PC-9 (cell line): ENCODE measurements around the gene ZNF628. TPM values are rescaled to one million over a fixed set of nuclear protein-coding genes. Genes with fewer than 3 reads are reported as not detected.
A peak's percentile ranks its signal among the peaks of the same experiment; 100 is the strongest.

ENCODE experiments used
- BruUV-seq: library from RNA; stranded (reverse); fragments of 400-500 nt; replicated peaks from 2 replicates; lab custom pipeline; 2021; lab: Mats Ljungman, UMichigan
- CTCF ChIA-PET: fragments of 300-600 bp; sonication (Branson Sonifier 250); formaldehyde crosslinking; loops from one replicate; lab custom pipeline; 2022; ENCODE audit warnings: antibody characterized with exemption; lab: Charles Lee
- POLR2A ChIA-PET: fragments of 300-600 bp; sonication (Branson Sonifier 250); formaldehyde crosslinking; loops from one replicate; lab custom pipeline; 2022; ENCODE audit warnings: antibody characterized with exemption; ENCODE audit not compliant: unreplicated experiment; lab: Charles Lee
- DNase-seq, 2 experiments: peaks; one replicate each; pipeline versions ENCODE4 v3.0.0 to v3.0.0-alpha.2; 2015 to 2022; ENCODE audit warnings: mixed read lengths in 1 of 2
- H2AFZ ChIP-seq: fragments of 200-600 bp; sonication (generic); 2 replicates; pipeline ENCODE4 v1.8.1; 2017; ENCODE audit warnings: antibody characterized with exemption
- H3F3A ChIP-seq: fragments of 200-600 bp; sonication (generic); 2 replicates; pipeline ENCODE4 v1.8.1; 2017; ENCODE audit warnings: antibody characterized with exemption, mild to moderate bottlenecking, low read depth; ENCODE audit not compliant: insufficient read depth
- H3K27ac ChIP-seq: fragments of 200-600 bp; sonication (generic); 2 replicates; pipeline ENCODE4 v1.6.1; 2016; ENCODE audit warnings: mixed run types
- H3K27me3 ChIP-seq: fragments of 200-600 bp; sonication (generic); 2 replicates; pipeline ENCODE4 v1.6.1; 2016; ENCODE audit warnings: low read depth, mixed run types; ENCODE audit not compliant: insufficient read depth
- H3K36me3 ChIP-seq: fragments of 200-600 bp; sonication (generic); 2 replicates; pipeline ENCODE4 v1.6.1; 2016; ENCODE audit warnings: low read depth, mixed run types
- H3K4me1 ChIP-seq: fragments of 200-600 bp; sonication (generic); replicated peaks from 2 replicates; pipeline ENCODE4 v1.6.1; 2016; ENCODE audit warnings: mixed run types; ENCODE audit not compliant: insufficient read depth
- H3K4me2 ChIP-seq: fragments of 200-600 bp; sonication (generic); 2 replicates; pipeline ENCODE4 v1.6.1; 2017; ENCODE audit warnings: mixed run types
- H3K4me3 ChIP-seq: fragments of 200-600 bp; sonication (generic); 2 replicates; pipeline ENCODE4 v1.6.1; 2016; ENCODE audit warnings: mixed run types
- H3K79me2 ChIP-seq: fragments of 200-600 bp; sonication (generic); 2 replicates; pipeline ENCODE4 v1.6.1; 2017; ENCODE audit warnings: low read depth, mixed run types
- H3K9me2 ChIP-seq: fragments of 200-600 bp; sonication (generic); 2 replicates; pipeline ENCODE4 v1.8.1; 2017; ENCODE audit warnings: mild to moderate bottlenecking; ENCODE audit not compliant: insufficient read depth
- H3K9me3 ChIP-seq: fragments of 200-600 bp; sonication (generic); 2 replicates; pipeline ENCODE4 v1.8.1; 2016; ENCODE audit warnings: low read depth; ENCODE audit not compliant: insufficient read depth
- H4K20me1 ChIP-seq: fragments of 200-600 bp; sonication (generic); 2 replicates; pipeline ENCODE4 v1.8.1; 2017; ENCODE audit not compliant: insufficient read depth
- EZH2 ChIP-seq: fragments of 200-600 bp; sonication (generic); IDR thresholded peaks from 2 replicates; pipeline ENCODE4 v1.8.0; 2017; ENCODE audit warnings: antibody characterized with exemption, low read depth
- intact Hi-C: fragments of 100-400 bp; cut with micrococcal nuclease; formaldehyde crosslinking; loops from one replicate; pipeline ENCODE4 v1.10.0; 2022; ENCODE audit not compliant: unreplicated experiment
- total RNA-seq: library from RNA; stranded (reverse); gene quantifications from 2 replicates; pipeline ENCODE4 v1.2.3, GENCODE V29; 2021
- TF ChIP-seq, protein P1 (sequence below): fragments of 200-600 bp; sonication (generic); conservative IDR thresholded peaks from 2 replicates; pipeline ENCODE4 v1.6.1; 2017; ENCODE audit warnings: mixed run types, antibody characterized with exemption, mild to moderate bottlenecking, moderate library complexity

ZNF628 gene
- total RNA-seq, 1 experiment from 2014 or later: 19.3 TPM

DNA sequence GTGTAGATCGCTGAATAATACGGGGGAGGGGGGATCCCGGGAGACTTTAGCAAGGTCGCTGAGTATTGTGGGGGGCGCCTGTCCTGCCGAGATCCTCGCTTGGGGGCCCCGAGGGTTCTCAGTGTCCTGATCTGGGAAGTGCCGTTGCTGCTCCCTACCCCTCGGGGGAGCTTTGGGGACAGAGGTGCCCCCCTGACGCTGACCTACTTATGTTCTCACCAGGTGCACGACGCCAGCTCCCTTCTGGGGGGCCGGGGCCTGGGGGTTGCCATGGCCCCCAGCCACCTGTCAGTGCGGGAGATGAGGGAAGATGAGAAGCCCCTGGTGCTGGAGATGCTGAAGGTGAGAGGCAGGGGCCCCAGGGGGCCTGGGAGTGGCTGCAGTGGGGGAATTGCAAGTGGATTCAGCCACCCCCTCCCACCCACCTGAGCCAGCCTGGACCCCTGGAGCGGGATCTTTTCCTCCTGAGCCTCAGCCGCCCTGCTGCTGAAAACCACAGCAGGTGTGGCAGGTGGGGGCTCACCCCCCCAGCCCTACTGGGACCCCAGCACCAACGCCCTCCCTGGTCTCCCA, 9.1 kb downstream of the ZNF628 start:
- Histone ChIP-seq H3K27me3 (no peaks in the 10 kb centered on the region), H3K4me1 (peaks cover 21% of the 10 kb centered on the region), H3F3A (peaks cover 26% of the 10 kb centered on the region; the same call in 1 of the 2 replicates), H3K79me2 (no peaks in the 10 kb centered on the region; the same call in 1 of the 2 replicates), H3K36me3 (no peaks in the 10 kb centered on the region), H3K4me3 (peak overlapping the region; percentile 90), H2AFZ (peak overlapping the region; percentile 75), H3K9me3 (no peaks in the 10 kb centered on the region), H3K4me2 (peak overlapping the region; percentile 96), H4K20me1 (no peaks in the 10 kb centered on the region; the same call in 1 of the 2 replicates), H3K9me2 (no peaks in the 10 kb centered on the region), H3K27ac (no peak overlapping the region)
- ChIA-PET POLR2A (interaction anchor here (0.6 to 0.8 kb wide), 3 partner anchors 9 to 158 kb away, joined by 3 to 8 read pairs (median 5); partner anchors contain the start of gene ZNF581), CTCF (interaction anchor here (0.6 kb wide), 1 partner anchor 96 kb away, joined by 3 read pairs; no protein-coding TSS in a partner anchor)
- TF ChIP-seq EZH2: no peak
- TF ChIP-seq, protein P1, sequence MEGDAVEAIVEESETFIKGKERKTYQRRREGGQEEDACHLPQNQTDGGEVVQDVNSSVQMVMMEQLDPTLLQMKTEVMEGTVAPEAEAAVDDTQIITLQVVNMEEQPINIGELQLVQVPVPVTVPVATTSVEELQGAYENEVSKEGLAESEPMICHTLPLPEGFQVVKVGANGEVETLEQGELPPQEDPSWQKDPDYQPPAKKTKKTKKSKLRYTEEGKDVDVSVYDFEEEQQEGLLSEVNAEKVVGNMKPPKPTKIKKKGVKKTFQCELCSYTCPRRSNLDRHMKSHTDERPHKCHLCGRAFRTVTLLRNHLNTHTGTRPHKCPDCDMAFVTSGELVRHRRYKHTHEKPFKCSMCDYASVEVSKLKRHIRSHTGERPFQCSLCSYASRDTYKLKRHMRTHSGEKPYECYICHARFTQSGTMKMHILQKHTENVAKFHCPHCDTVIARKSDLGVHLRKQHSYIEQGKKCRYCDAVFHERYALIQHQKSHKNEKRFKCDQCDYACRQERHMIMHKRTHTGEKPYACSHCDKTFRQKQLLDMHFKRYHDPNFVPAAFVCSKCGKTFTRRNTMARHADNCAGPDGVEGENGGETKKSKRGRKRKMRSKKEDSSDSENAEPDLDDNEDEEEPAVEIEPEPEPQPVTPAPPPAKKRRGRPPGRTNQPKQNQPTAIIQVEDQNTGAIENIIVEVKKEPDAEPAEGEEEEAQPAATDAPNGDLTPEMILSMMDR: no peak
- intact Hi-C loops: no loop called here
- DNase-seq: no peak
- BruUV-seq: TSS peak; percentile 60

DNA sequence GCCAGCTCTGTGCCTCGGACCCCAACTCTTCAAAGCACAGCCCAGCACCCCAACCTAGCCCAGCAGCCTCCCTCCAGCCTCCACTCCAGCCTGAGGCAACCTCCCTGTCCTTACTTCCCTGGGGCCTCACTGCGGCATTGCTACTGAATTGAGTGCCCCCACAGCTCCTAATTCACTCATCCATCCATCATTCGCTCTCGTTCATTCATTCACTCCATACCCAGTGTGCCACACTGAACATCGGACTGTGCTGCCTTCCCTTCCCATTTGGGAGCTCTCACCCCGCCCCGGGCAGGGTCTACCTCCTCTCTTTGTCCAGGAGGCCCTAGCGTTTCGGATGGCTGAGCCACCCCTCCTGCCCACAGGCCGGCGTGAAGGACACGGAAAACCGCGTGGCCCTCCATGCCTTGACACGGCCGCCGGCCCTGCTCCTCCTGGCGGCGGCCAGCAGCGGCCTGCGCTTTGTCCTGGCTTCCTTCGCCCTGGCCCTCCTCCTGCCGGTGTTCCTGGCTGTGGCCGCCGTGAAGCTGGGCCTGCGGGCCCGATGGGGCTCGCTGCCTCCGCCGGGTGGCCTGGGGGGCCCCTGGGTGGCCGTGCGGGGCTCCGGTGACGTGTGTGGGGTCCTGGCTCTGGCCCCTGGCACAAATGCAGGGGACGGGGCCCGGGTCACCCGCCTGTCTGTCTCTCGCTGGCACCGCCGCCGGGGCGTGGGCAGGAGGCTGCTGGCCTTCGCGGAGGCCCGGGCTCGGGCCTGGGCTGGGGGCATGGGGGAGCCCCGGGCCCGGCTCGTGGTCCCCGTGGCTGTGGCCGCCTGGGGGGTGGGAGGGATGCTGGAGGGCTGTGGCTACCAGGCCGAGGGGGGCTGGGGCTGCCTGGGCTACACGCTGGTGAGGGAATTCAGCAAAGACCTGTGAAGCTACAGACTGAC, 9.9 kb downstream of the ZNF628 start:
- DNase-seq: no peak
- peaks cover 22% of the 10 kb centered on the region; the same call in 1 of the 2 replicates for H3F3A ChIP-seq
- POLR2A ChIA-PET: interaction anchor here (0.7 to 1.2 kb wide), 4 partner anchors 9 to 140 kb away, joined by 5 to 8 read pairs (median 6); partner anchors contain the start of genes ISOC2 and ZNF628
- no peaks in the 10 kb centered on the region; the same call in 1 of the 2 replicates for H4K20me1 ChIP-seq
- TF ChIP-seq, protein P1: no peak
- TF ChIP-seq EZH2: no peak
- no peaks in the 10 kb centered on the region for H3K9me2 ChIP-seq
- H3K27ac ChIP-seq: 0 out of 2 replicates have a peak overlapping the region, but pooled peaks have one; percentile 2
- CTCF ChIA-PET: interaction anchor here (0.5 to 1.0 kb wide), 2 partner anchors 10 to 167 kb away, joined by 3 to 4 read pairs; no protein-coding TSS in a partner anchor
- no peaks in the 10 kb centered on the region for H3K9me3 ChIP-seq
- 0 out of 2 replicates have a peak, but pooled peaks cover 1% of the 10 kb centered on the region for H3K27me3 ChIP-seq
- intact Hi-C loops: no loop called here
- no TSS peak for BruUV-seq
- H3K4me2 ChIP-seq: peak overlapping the region; percentile 96; the same call in 1 of the 2 replicates
- H3K79me2 ChIP-seq: no peaks in the 10 kb centered on the region; the same call in 1 of the 2 replicates
- H2AFZ ChIP-seq: no peak overlapping the region
- H3K36me3 ChIP-seq: no peaks in the 10 kb centered on the region
- H3K4me1 ChIP-seq: peaks cover 21% of the 10 kb centered on the region
- H3K4me3 ChIP-seq: peak overlapping the region; percentile 90; the same call in 1 of the 2 replicates
